Astrocyte of the hippocampus (primary cell): ENCODE results near the gene RIT2.

ENCODE experiments used
- DNase-seq: peaks from one replicate; pipeline ENCODE4 v3.0.0; 2011; ENCODE audit warnings: low read depth, low spot score

Gene RIT2

GRCh38 chr18:43081396-43081795 is 34.1 kb downstream of the RIT2 start:
- DNase-seq, result no peak

DNA sequence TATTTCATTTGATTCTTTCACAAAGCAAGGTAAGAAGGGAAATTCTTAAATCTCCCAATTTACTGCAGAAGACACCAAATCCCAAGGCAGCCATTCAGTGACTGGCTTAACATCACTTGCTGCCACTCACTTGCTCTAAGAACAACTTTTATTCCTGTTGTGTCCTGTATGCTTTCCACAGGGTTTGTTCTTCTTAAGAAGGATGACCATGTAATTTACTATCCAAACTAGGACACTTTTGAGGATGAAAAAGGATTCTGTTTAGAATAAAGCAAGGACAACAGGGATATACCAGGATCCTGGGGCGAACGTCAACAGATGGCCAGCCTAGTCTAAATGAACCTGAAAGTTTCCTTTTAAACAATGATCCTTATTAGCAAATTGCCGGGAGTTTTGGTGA is 34.8 kb downstream of the RIT2 start:
- no peak for DNase-seq

DNA sequence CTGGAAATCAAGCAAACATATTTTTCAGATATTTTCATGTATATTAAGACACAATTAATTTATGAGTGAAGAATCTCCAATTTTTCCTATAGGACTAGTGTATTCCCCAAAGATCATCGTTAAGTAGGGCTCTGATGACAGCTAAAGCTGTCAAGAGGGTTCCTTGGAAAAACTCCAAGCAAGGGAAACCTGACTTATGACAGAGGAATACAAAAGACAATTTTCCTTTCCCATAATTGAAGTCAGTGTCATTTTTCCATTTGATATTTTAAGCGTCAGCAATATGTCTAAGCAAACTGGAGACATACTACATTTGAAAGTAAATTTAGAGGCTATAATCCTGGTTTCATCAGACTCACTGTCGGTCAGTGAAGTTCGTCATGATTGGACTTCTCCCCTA is 36.1 kb downstream of the RIT2 start:
- no peak for DNase-seq

DNA sequence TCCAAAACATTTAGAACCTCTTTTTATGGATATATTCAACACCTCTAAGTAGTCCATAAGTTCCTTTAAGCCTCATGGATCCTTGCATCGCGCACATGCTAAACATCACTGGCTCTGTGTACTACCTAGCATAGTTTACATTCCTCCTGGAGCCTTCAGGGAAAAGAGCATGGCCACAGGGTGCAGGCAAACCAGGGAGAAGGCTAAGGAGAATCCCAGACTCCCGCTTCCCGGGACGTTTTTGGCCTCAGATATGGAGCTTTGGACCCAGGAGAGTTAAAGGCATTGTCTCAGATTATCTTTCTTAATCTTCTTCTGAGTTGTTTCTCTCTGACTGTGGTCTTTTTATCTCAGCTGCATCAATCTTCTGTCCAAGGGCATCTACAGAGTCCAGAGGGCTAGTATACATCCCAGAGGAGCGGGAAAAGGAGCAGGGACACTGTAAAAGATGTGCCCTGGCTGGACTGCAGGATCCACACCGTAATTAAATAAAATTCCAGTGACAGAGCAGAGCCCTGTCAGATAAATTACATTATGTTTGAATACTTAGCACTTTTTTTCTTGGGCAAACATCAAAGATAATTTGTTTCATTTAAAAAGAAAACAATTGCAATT is 36.9 kb downstream of the RIT2 start:
- DNase-seq, result no peak

DNA sequence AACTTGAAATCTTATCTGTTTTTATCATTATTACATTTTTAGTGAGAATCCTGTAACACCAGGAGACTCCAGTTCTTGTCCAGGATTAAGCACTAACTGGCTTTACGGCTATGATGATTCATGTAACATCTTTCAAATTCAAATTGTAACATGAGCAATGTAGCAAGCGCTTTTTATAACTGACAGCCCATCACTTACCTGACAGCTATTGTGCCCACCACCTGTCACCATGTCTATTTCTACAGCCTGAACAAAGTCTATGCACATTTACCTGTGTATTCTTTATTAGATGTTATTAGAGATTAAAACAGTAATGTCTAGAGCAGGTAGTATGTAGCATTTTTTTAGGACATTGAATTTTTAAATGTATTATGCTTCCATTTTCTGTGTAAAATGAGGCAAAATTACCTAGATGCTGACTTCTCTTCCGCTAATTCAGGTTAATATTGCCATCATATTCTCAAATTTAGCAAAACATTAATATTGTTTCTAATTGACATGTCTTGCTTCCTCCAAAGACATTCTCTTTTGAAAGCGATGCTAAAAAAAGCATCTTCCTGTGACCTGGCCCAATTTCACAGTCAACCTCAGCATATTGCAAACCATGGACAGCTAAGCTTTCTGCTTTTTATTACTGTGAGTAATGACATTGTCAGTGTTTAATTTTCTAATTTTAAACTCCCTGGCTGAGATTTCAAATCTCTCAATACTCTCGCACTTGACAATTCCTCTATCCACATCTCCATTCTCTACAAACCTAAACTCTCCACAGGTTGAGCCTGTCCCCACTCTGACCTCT is 37.8 kb downstream of the RIT2 start:
- DNase-seq, result no peak

GRCh38 chr18:43073771-43074170 is 41.7 kb downstream of the RIT2 start:
- DNase-seq, result no peak

- DNase-seq, result no peak
Measured at GRCh38 chr18:43068781-43069180, 46.7 kb downstream of the RIT2 start.

- no peak for DNase-seq
Measured at GRCh38 chr18:43067570-43067969, 47.9 kb downstream of the RIT2 start.

GRCh38 chr18:43061816-43062215 is 53.7 kb downstream of the RIT2 start:
- no peak for DNase-seq

GRCh38 chr18:43061318-43061717 is 54.2 kb downstream of the RIT2 start:
- DNase-seq, result no peak

- DNase-seq, result peak; percentile 38
Measured at GRCh38 chr18:43060020-43060419, 55.5 kb downstream of the RIT2 start.

- no peak for DNase-seq
Measured at GRCh38 chr18:43054815-43055519, 60.5 kb downstream of the RIT2 start.

- DNase-seq, result peak; percentile 45
Measured at GRCh38 chr18:43049021-43049420, 66.5 kb downstream of the RIT2 start.

DNA sequence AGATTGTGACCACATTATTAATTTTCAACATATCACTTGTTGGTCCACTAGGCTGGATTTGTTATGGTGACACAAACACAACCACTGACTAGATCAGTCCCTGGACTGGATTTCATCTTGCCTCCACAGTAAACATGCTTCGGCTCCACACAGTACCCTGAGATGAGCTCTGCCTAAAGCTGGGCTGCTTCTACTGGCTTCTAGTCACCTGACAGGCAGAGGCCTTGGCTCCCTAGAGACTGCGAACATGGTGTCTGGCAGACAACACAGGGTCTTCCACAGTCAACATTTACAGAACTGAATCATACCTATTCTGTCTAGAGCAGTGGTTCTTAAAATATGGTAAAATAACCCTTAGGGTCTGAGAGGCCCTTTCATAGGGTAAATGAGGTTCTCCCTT is 69.2 kb downstream of the RIT2 start:
- DNase-seq, result no peak

GRCh38 chr18:43043626-43044025 is 71.9 kb downstream of the RIT2 start:
- no peak for DNase-seq

GRCh38 chr18:43040281-43040680 is 75.2 kb downstream of the RIT2 start:
- no peak for DNase-seq

DNA sequence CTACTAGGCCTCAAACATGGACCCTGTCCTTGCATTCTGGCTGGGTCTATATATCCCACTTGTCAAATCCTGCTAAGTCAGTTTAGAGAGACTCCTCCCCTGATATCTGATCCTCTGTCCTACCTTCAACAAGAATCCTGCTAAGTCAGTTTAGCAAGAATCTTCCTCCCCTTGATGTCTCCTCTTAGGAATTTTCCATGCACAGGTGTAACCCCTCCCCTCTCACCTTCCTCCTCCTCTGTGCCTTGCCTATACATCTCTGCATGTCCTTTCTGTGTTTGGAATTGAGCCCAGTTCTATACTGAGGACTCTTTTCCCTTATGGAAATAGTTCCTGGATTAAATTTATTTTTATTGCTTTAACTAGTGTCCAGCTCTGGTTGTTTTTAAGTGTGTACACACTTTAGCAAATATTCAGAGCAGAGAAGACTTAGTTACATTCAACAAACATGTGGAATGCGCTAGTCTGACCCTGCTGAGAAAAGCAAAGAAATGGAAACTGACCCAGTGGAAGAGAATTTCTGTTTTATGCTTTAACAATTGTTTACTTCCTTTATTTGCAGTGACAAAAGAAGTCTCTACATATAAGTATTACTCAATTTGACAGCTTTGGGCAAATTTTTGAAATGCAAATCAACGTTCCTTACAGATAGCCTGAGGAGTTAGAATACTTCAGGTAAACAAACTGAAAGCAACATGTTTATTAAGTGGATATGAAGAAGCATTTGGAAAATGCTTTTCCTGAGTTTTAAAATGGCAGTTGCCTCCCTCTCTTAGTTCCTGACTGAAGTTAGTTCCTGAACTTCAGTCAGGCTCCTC is 80.6 kb downstream of the RIT2 start:
- no peak for DNase-seq

- DNase-seq, result peak; percentile 49
Measured at GRCh38 chr18:43031169-43031568, 84.3 kb downstream of the RIT2 start.

- no peak for DNase-seq
Measured at GRCh38 chr18:43029414-43029813, 86.1 kb downstream of the RIT2 start.

- DNase-seq, result no peak
Measured at GRCh38 chr18:43022874-43023273, 92.6 kb downstream of the RIT2 start.

GRCh38 chr18:43017622-43018021 is 97.9 kb downstream of the RIT2 start:
- DNase-seq, result no peak

DNA sequence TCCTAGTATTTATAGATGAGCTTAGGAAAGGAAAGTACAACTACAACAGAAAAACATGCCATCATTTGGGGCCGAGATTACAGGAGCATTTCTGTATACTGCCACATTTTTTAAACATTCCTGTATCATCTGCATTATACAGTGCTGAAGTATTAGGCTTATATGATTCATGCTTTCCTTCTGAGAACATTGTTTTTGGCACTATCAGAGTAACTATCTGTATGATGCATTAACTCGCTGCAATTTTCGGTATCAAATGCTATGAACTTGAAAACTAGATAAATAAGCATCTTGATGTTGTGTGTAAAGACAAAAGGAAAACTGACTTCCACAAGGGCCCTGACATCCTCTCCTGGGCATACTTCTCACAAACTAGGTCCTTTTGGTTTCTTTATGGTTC is 102.0 kb downstream of the RIT2 start:
- DNase-seq, result peak; percentile 30
